PFSK-1 (cell line): ENCODE data around the gene SP8.

Experiments
- FOXP2 ChIP-seq: optimal IDR thresholded peaks from 2 replicates; pipeline ENCODE3; 2011; ENCODE audit warnings: borderline replicate concordance, control low read depth, inconsistent platforms; ENCODE audit not compliant: insufficient read depth; ENCODE audit errors: extremely low read length, extremely low read depth
- POLR2AphosphoS5 ChIP-seq: IDR thresholded peaks from 2 replicates; pipeline ENCODE4 v1.6.1; 2012; ENCODE audit warnings: low read depth, mild to moderate bottlenecking, control low read depth, low read length, moderate library complexity
- REST ChIP-seq, 2 experiments: IDR thresholded peaks; 2 replicates each; pipeline versions ENCODE4 v1.6.1 to v1.8.0; 2011 to 2012; ENCODE audit warnings: low read depth in 2 of 2, low read length in 2 of 2, control low read depth in 1 of 2, inconsistent platforms in 1 of 2, mild to moderate bottlenecking in 1 of 2, moderate library complexity in 1 of 2; ENCODE audit not compliant: insufficient read depth in 1 of 2
- SIN3A ChIP-seq: IDR thresholded peaks from 2 replicates; pipeline ENCODE4 v1.6.1; 2012; ENCODE audit warnings: mild to moderate bottlenecking, low read length, moderate library complexity, borderline replicate concordance; ENCODE audit not compliant: insufficient read depth
- TAF1 ChIP-seq: IDR thresholded peaks from 2 replicates; pipeline ENCODE4 v1.6.1; 2012; ENCODE audit warnings: low read length, control low read depth, borderline replicate concordance; ENCODE audit not compliant: insufficient read depth

The SP8 gene

DNA sequence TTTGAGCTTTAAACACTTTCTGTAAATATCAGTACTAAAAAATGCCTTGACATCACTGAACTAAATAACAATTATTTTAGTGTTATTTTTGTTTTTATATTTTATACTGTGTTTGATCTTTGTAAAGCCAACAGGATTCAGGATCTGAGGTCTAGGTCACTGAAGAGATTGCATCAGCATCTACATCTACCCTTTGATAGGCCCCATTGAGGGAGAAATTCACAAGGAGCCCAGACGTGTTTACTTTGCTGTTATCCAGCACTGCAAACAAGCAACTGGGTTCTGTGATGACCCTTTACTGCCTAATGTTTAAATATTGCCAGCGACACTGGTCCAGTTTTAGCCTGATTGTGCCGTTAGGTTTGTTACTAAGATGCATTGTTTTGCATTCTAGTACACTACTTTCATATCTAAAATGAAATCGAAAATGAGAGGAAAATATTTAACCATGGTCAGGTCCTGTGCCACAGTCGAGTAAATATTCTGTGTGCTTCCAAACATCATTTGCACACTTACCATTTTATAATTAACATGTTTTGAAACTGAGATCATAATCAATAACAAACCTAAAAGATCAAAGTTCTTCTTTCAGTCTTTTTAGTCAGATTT, 48.7 kb downstream of the SP8 start:
- TF ChIP-seq SIN3A (no peak), REST (IDR thresholded peaks at IDR 0.05; ENCODE audit: insufficient read depth in 1 of 2, low read depth in 2 of 2, low read length in 2 of 2) (no peak), FOXP2 (no peak), TAF1 (no peak), POLR2AphosphoS5 (no peak)

- TF ChIP-seq POLR2AphosphoS5 (no peak), TAF1 (no peak), REST (IDR thresholded peaks at IDR 0.05; ENCODE audit: insufficient read depth in 1 of 2, low read depth in 2 of 2, low read length in 2 of 2) (no peak), FOXP2 (no peak), SIN3A (no peak)
Observed at GRCh38 chr7:20735346-20736065, 51.2 kb downstream of the SP8 start.
